HG03066 (cell line): ENCODE results near the gene CYFIP1.

ENCODE experiments used
- ATAC-seq: cut with Tn5 transposase; IDR thresholded peaks from one replicate; pipeline ENCODE4 v1.9.1; 2021; ENCODE audit warnings: low read depth; ENCODE audit not compliant: unreplicated experiment

Gene CYFIP1

DNA sequence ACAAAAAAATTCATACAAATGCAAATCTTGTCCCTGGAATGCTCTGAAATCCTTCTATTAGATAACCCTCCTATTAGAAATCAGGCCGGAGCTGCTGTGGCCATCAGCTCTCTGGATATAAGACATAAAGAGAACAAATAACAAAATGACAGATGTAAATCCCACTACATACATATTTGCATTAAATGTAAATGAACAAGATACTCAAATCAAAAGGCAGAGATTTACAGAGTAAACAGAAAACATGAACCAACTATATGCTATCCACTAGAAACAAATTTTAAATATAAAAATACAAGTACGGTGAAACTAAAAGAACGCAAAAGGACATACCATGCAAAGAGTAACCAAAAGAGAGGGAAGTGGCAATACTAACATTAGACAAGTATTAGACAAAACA is 10.7 kb downstream of the CYFIP1 start:
- no peak for ATAC-seq

DNA sequence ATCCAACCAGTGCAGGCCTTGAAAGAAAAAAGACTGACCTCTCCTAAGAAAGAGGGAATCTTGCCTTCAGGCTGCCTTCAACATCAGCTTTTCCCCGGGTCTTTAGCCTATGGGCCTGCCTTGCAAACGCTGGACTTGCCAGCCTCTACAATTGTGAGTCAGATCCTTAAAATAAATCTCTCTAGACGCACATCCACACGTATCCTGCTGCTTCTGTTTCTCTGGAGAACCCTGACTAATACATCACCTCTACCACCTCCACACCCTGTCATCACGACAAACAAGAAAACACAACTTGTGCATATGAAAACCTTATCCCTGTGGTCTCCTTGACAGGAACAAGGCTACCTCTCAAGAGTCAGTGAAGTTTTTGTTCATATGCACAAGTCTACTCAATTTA is 11.8 kb downstream of the CYFIP1 start:
- ATAC-seq = no peak

GRCh38 chr15:22967084-22967770 is 12.9 kb downstream of the CYFIP1 start:
- ATAC-seq = no peak

DNA sequence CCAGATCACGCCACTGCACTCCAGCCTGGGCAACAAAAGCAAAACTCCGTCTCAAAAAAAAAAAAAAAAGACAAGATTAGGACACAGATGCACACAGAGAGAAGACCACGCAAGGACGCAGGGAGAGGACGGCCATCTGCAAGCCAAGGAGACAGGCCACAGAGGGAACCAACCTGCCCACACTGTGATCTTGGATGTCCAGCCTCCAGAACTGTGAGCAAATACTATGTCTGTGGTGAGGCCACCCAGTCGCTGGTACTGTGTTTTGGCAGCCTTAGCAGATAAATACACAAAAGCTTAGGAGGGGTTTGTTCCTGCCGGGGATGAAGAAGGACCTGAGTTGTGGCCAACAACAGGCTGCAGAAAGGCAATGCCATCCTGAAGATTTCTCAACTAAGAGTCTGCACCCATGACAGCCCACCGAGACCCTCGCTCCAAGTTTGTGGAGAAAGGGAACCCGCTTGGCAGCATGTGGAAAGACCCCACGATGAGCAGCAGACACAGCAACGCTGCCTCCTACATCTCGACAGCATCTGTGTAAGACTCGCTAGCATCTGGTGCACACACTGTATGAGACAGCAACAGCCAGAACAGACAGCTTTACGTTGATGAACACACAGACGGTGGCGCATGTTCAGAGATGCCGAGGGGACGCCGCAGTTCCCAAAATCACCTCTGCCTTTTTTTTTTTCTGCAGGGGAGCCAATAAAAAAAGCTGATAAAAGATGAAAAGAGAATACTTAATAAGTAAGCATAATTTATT is 13.7 kb downstream of the CYFIP1 start:
- ATAC-seq = no peak

DNA sequence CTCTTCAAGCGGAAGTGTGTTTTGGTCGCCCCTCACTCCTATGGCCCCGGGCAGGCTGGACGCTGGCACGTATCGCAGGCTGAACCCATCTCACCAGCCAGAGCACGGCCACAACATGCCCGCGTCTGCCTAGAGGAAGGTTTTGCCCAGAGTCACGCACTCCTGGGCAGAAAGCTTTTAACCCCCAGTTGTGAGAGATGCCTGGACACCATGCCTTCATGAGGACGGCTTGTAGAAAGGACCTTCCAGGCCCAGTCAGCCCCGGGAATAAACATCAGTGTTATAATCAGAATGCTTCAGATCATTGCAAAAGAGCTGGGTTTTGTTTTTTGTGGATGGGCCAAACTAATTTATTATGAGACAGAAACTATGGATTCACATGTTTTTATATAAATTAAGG is 16.5 kb downstream of the CYFIP1 start:
- no peak for ATAC-seq

DNA sequence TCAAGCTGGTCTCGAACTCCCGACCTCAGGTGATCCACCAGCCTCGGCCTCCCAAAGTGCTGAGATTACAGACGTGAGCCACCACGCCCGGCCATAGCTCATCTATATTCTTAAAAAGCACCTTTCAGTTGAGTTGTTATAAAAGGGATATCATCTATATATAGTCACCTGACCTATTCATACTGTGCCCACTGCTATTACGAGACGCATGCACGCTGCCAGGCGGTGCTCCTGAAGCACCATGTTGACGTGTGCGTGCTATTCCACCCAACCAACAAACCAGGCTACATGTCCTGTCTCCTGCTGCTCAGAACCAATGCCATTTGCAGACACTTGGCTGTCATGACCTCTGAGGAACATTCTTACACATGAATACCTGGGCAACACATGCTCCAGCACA is 17.6 kb downstream of the CYFIP1 start:
- no peak for ATAC-seq

- ATAC-seq = no peak
Measured at GRCh38 chr15:22961762-22962161, 18.4 kb downstream of the CYFIP1 start.

GRCh38 chr15:22960556-22960955 is 19.6 kb downstream of the CYFIP1 start:
- no peak for ATAC-seq

GRCh38 chr15:22960126-22960525 is 20.0 kb downstream of the CYFIP1 start:
- ATAC-seq = no peak

DNA sequence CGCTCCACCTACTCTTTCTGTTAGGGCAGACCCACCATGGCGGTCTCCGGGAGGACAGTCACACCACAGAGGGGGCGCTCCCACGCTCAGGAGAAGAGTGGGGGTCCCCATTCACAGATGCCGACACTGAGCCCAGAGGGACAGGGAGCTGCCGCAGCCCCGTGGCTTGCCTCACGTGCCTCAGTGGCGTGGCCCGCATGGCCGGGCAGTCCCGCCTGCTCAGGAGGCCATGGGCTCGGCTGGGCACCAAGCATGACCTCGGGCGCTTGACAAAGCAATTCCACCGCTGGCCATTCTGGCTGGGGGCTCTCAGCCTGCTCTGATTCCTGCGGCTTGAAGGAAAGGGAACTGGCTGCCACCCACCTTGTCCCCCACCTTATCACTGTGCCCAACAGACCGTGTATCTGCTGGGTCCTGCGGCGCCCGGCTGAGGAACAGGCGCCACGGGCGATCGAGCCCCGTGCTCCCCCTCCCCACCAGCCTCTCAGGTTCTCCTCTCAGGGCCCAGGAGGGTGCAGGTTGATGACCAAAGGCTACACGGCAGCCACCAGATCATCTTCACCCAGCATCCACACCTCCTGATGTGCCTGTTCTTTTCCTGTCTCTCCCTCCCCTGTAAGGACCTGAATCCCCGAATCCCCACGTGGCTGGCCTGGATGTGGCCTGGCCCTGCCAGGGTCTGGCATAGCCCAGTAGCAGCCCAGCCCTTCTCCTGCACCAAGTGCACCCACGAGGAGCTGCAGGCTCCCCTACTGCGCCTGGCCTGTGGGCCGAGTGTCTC is 20.7 kb downstream of the CYFIP1 start:
- no peak for ATAC-seq

GRCh38 chr15:22958487-22959280 is 21.5 kb downstream of the CYFIP1 start:
- ATAC-seq = no peak

DNA sequence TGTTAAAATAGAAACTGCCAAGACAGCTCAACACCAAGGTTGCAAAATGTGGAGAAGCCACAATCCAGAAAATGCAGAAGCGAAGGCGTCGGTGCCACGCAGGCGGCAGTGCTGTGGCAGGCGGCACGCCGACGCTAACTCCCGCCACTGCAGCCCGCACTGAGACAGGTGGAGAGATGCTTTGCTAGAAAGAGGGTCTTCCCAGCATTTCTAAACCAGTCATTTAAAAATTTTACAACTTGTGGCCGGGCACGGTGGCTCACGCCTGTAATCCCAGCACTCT is 23.2 kb downstream of the CYFIP1 start:
- ATAC-seq = no peak

- no peak for ATAC-seq
Measured at GRCh38 chr15:22956257-22956977, 23.8 kb downstream of the CYFIP1 start.

DNA sequence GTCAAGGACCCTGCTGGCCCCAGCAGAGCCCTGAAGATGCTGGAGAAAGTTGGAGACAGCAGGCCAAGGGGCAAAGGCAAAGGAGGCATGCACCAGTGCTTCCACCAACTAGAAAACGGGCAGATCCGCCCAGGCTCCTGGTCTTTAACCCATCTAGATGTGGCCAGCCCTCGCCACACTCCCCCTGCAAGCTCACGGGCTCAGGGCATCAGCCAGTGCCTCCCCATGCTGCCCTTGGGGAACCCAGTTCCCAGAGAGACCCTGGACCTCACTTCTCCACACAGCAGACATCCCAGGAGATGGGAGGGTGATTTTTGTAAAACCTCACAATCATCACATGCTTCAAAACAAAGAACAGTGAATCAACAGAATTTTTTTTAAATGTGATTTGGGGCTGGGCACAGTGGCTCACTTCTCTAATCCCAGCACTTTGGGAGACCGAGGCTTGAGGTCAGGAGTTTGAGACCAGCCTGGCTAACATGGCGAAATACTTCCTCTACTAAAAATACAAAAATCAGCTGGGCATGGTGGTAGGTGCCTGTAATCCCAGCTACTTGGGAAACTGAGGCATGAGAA is 24.5 kb downstream of the CYFIP1 start:
- ATAC-seq = no peak

- no peak for ATAC-seq
Measured at GRCh38 chr15:22954798-22955543, 25.2 kb downstream of the CYFIP1 start.

GRCh38 chr15:22954326-22954725 is 25.8 kb downstream of the CYFIP1 start:
- no peak for ATAC-seq

DNA sequence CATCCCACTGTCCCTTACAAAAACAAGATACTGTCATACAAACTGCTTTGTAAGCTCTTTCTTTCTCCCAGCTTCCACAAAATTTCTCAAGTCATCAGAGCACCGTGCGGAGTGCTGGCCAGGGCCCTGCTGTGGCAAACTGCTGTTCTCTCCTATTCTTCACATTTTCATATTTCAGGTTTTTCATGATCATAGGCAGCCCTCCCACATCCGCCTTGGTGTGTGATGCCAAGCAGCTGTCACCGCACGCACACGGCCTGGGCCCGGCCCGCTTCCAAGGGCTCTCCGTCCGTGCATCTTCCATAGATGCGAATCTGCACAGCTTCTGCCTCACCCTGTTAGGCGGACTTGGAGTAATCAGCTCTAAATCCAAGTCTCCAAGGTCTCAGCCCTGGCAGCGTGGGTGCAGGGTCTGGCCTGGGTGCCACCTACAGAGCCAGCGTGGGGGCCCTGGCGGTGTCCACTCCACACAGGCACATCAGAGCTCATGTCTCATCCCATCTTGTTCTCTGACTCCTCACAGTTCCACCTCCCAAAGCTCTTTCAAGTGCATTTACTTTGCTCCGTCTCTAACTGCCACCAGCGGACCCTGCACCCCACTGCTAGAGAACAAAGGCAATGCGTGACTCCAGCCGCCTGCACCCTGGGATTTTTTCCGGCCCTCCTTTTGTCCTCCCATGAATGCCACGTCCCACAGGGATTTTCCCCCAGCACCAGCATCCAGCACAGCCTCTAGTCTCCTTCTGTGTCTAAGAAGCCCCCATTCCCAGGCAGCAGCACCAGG is 27.2 kb downstream of the CYFIP1 start:
- ATAC-seq = no peak
